Suprapubic skin (tissue), 4 donors: Measurements from ENCODE around the gene LIPG. TPM values are rescaled to one million over a fixed set of nuclear protein-coding genes. Genes with fewer than 3 reads are reported as not detected.
"Not testable (repeated sequence)": the region's sequence is repeated elsewhere in the genome, so short reads cannot be mapped to it uniquely, and the experiment has no call there.

ENCODE experiments used
- DNase-seq, 2 donors: peaks; one replicate each; pipeline ENCODE4 v3.0.0-alpha.2; 2019; ENCODE audit warnings: low spot score in 2 of 2
- H3K27ac ChIP-seq: fragments of 200-600 bp; sonication (generic); one replicate; pipeline ENCODE4 v1.5.1; 2019
- H3K27me3 ChIP-seq: fragments of 200-600 bp; sonication (generic); one replicate; pipeline ENCODE4 v1.5.1; 2019
- H3K36me3 ChIP-seq: fragments of 200-600 bp; sonication (generic); one replicate; pipeline ENCODE4 v1.5.1; 2019
- H3K4me1 ChIP-seq: fragments of 200-600 bp; sonication (generic); one replicate; pipeline ENCODE4 v1.5.1; 2019
- H3K4me3 ChIP-seq: fragments of 200-600 bp; sonication (generic); one replicate; pipeline ENCODE4 v1.5.1; 2019; ENCODE audit warnings: mild to moderate bottlenecking
- H3K9me3 ChIP-seq: fragments of 200-600 bp; sonication (generic); one replicate; pipeline ENCODE4 v1.5.1; 2019
- EP300 ChIP-seq: sonication (generic); formaldehyde crosslinking; IDR thresholded peaks from one replicate; pipeline ENCODE4 v1.6.1; 2017; ENCODE audit warnings: antibody characterized with exemption
- POLR2A ChIP-seq, 2 donors: fragments of 450-650 bp; IDR thresholded peaks; one replicate each; pipeline ENCODE4 v1.6.1; 2017; ENCODE audit warnings: antibody characterized with exemption in 2 of 2, mild to moderate bottlenecking in 2 of 2, moderate library complexity in 2 of 2
- POLR2AphosphoS5 ChIP-seq, 3 donors: sonication (generic); formaldehyde crosslinking; IDR thresholded peaks; one replicate each; pipeline ENCODE4 v1.6.1; 2017; ENCODE audit warnings: antibody characterized with exemption in 3 of 3
- WGBS: methylation state at CpG from one replicate; pipeline ENCODE4 v1.1.5; 2018; 5-methylcytosine and 5-hydroxymethylcytosine counted together
- total RNA-seq, 4 donors: library from RNA; depleted of rRNA; stranded (reverse); fragments of >200 nt; gene quantifications; one replicate each; pipeline ENCODE4 v1.1.0, GENCODE V29; 2016
- TF ChIP-seq, protein P1 (sequence below), 2 donors: fragments of 200-600 bp in 1 of 2; fragments of 450-650 bp in 1 of 2; sonication (generic) in 1 of 2; IDR thresholded peaks; one replicate each; pipeline ENCODE4 v1.5.1; 2016 to 2019; ENCODE audit warnings: antibody characterized with exemption in 2 of 2, mild to moderate bottlenecking in 1 of 2, moderate library complexity in 1 of 2

LIPG gene
- total RNA-seq, 4 donors from 2014 or later = 6.9 to 11.8 (median 9.1) TPM

DNA sequence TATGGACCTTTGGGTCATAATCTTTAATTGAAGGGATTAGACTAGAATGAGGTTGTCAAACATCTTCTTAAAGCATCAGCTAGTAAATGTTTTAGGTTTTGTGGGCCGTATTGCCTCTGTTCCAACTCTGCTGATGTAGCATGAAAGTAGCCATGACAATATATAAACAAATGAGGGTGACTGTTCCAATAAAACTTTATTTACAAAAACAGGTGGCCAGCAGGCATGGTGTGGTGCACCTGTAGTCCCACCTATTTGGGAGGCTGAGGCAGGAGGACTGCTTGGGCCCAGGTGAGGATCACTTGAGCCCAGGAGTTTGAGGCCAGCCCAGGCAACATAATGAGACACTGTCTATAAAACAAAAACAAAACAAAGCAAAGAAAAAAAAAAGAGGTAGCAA is 18.4 kb downstream of the LIPG start:
- Histone ChIP-seq H3K27ac (no peak overlapping the region), H3K27me3 (no peaks in the 10 kb centered on the region), H3K9me3 (no peaks in the 10 kb centered on the region), H3K36me3 (no peaks in the 10 kb centered on the region), H3K4me1 (no peaks in the 10 kb centered on the region), H3K4me3 (no peak overlapping the region)
- TF ChIP-seq, protein P1, sequence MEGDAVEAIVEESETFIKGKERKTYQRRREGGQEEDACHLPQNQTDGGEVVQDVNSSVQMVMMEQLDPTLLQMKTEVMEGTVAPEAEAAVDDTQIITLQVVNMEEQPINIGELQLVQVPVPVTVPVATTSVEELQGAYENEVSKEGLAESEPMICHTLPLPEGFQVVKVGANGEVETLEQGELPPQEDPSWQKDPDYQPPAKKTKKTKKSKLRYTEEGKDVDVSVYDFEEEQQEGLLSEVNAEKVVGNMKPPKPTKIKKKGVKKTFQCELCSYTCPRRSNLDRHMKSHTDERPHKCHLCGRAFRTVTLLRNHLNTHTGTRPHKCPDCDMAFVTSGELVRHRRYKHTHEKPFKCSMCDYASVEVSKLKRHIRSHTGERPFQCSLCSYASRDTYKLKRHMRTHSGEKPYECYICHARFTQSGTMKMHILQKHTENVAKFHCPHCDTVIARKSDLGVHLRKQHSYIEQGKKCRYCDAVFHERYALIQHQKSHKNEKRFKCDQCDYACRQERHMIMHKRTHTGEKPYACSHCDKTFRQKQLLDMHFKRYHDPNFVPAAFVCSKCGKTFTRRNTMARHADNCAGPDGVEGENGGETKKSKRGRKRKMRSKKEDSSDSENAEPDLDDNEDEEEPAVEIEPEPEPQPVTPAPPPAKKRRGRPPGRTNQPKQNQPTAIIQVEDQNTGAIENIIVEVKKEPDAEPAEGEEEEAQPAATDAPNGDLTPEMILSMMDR (IDR thresholded peaks at IDR 0.05) = no peak
- TF ChIP-seq EP300 = no peak
- no peak for TF ChIP-seq POLR2AphosphoS5 (IDR thresholded peaks at IDR 0.05)
- TF ChIP-seq POLR2A (IDR thresholded peaks at IDR 0.05) = no peak
- WGBS = 73% methylated on average over 1 of the region's 1 CpG
- no peak for DNase-seq

DNA sequence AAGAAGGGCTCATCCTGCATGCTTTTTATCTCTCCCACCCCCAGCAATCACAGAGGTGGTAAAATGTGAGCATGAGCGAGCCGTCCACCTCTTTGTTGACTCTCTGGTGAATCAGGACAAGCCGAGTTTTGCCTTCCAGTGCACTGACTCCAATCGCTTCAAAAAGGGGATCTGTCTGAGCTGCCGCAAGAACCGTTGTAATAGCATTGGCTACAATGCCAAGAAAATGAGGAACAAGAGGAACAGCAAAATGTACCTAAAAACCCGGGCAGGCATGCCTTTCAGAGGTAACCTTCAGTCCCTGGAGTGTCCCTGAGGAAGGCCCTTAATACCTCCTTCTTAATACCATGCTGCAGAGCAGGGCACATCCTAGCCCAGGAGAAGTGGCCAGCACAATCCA is 19.5 kb downstream of the LIPG start:
- Histone ChIP-seq H3K4me3 (no peak overlapping the region), H3K9me3 (no peaks in the 10 kb centered on the region), H3K27ac (no peak overlapping the region), H3K27me3 (no peaks in the 10 kb centered on the region), H3K36me3 (no peaks in the 10 kb centered on the region), H3K4me1 (no peaks in the 10 kb centered on the region)
- no peak for DNase-seq
- 71% methylated on average over 7 of the region's 7 CpGs for WGBS
- TF ChIP-seq EP300 (no peak), POLR2AphosphoS5 (IDR thresholded peaks at IDR 0.05) (no peak), POLR2A (IDR thresholded peaks at IDR 0.05) (no peak)
- TF ChIP-seq, protein P1 (IDR thresholded peaks at IDR 0.05) = no peak

DNA sequence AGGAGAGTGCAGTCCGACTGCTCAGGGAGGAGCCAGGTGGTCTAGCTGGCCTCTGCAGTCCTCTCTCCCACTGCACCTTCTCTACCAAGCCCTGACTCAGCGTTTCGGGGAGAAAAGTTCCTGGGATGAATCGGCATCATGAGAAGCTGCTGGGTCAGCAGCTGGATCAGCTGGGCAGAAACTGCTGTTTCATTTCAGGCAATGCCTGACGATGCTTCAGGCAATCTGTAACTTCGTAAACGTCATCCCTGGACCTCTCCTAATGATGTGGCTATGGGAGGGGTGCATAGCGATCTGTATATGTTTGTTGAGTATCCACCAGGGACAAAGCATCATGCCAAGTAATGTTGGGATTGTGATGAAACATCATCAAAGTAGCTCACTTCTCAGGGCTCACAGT is 20.7 kb downstream of the LIPG start:
- Histone ChIP-seq H3K27me3 (no peaks in the 10 kb centered on the region), H3K4me1 (no peaks in the 10 kb centered on the region), H3K36me3 (no peaks in the 10 kb centered on the region), H3K4me3 (no peak overlapping the region), H3K9me3 (no peaks in the 10 kb centered on the region), H3K27ac (no peak overlapping the region)
- WGBS = 68% methylated on average over 8 of the region's 8 CpGs
- no peak for DNase-seq
- TF ChIP-seq POLR2AphosphoS5 (IDR thresholded peaks at IDR 0.05) = no peak

- H3K4me3 ChIP-seq = no peak overlapping the region
- TF ChIP-seq EP300 (no peak), POLR2AphosphoS5 (IDR thresholded peaks at IDR 0.05) (no peak), POLR2A (IDR thresholded peaks at IDR 0.05) (no peak)
- TF ChIP-seq, protein P1 (IDR thresholded peaks at IDR 0.05) = no peak
- no peak overlapping the region for H3K27ac ChIP-seq
- no peaks in the 10 kb centered on the region for H3K9me3 ChIP-seq
- no peak for DNase-seq
- no peaks in the 10 kb centered on the region for H3K36me3 ChIP-seq
- H3K4me1 ChIP-seq = no peaks in the 10 kb centered on the region
- WGBS = 69% methylated on average over 3 of the region's 3 CpGs
- no peaks in the 10 kb centered on the region for H3K27me3 ChIP-seq
Observed at GRCh38 chr18:49584394-49584793, 22.5 kb downstream of the LIPG start.

- DNase-seq = not testable (repeated sequence)
Observed at GRCh38 chr18:49584951-49585350, 23.1 kb downstream of the LIPG start.

DNA sequence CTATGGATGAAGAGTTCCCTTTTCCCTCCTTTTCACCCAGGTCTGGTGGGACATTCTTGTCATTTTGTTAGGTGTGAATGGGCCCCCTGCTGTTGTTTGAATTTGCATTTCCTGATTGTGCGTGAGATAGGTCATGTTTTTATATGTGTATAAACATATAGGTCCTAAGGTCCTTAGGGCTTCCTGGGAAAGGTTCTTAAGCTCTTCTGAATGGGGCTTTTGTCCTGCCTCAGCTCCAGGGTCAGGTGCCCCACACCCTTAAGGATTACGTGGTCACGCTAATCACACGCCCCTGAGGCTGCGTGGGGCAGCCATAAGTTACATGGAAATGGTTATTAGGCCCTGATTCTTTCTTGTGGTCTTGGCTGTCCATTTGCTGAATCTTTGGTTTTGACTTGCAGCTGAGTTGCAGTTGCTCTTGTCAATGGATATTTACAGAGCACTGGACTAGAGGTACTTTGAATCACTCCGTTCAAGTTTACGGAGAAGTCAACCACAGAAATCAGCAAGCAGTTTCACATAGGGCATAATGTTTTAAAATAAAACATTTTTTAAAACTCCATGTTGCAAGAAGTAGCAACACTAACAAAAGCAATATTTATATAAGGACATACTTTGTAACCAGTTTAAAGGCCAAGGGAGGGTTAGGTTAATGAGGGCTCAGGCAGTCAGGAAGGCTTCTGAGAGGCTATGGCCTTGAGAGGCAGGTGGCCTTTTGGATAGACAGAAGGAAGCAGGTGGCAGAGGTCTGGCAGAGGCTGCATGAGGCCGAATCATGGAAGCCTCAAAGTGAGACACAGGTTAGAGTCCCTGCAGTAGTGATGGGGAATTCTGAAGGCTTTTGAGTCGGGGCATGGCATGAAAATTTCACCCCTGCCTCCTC is 24.2 kb downstream of the LIPG start:
- H3K4me1 ChIP-seq = no peaks in the 10 kb centered on the region
- TF ChIP-seq, protein P1 (IDR thresholded peaks at IDR 0.05) = no peak
- TF ChIP-seq POLR2A (IDR thresholded peaks at IDR 0.05) (no peak), POLR2AphosphoS5 (IDR thresholded peaks at IDR 0.05) (no peak), EP300 (no peak)

More at GRCh38 chr18:49584951-49585350, 23.1 kb downstream of the LIPG start:
- H3K27ac ChIP-seq, H3K36me3 ChIP-seq, H3K9me3 ChIP-seq, H3K27me3 ChIP-seq, H3K4me3 ChIP-seq, H3K4me1 ChIP-seq: not testable (repeated sequence)
- 90% methylated on average over 4 of the region's 4 CpGs for WGBS

More for the DNA sequence above, 24.2 kb downstream of the LIPG start:
- Histone ChIP-seq H3K27ac (no peak overlapping the region), H3K4me3 (no peak overlapping the region), H3K36me3 (no peaks in the 10 kb centered on the region), H3K27me3 (no peaks in the 10 kb centered on the region), H3K9me3 (no peaks in the 10 kb centered on the region)
- no peak for DNase-seq
- 85% methylated on average over 9 of the region's 9 CpGs for WGBS
